Peyer's patch (tissue), 4 donors: ENCODE measurements around the gene ZNF414. TPM values are rescaled to one million over a fixed set of nuclear protein-coding genes. Genes with fewer than 3 reads are reported as not detected.
A peak's percentile ranks its signal among the peaks of the same experiment; 100 is the strongest.

Source experiments
- DNase-seq, 3 donors: peaks; one replicate each; pipeline ENCODE4 v3.0.0-alpha.2; 2017 to 2019
- H3K27ac ChIP-seq, 4 donors: fragments of 200-600 bp; sonication (generic); one replicate each; pipeline ENCODE4 v1.5.1; 2016 to 2019
- H3K27me3 ChIP-seq, 2 donors: fragments of 200-600 bp; sonication (generic); one replicate each; pipeline ENCODE4 v1.5.1; 2019
- H3K36me3 ChIP-seq, 3 donors: fragments of 200-600 bp; sonication (generic); one replicate each; pipeline ENCODE4 v1.5.1; 2016 to 2019
- H3K4me1 ChIP-seq, 4 donors: fragments of 200-600 bp; sonication (generic); one replicate each; pipeline ENCODE4 v1.5.1; 2016 to 2019
- H3K4me3 ChIP-seq, 4 donors: fragments of 200-600 bp; sonication (generic); 1 replicate in 3 of 4; 2 replicates in 1 of 4; pipeline ENCODE4 v1.5.1; 2016 to 2019; ENCODE audit warnings: mild to moderate bottlenecking in 1 of 4
- H3K9me3 ChIP-seq, 4 donors: fragments of 200-600 bp; sonication (generic); one replicate each; pipeline ENCODE4 v1.5.1; 2016 to 2019; ENCODE audit warnings: mild to moderate bottlenecking in 1 of 4
- CTCF ChIP-seq, 6 experiments: fragments of 450-650 bp in 4 of 6; fragments of 200-600 bp in 2 of 6; sonication (generic) in 1 of 6; IDR thresholded peaks; one replicate each; pipeline ENCODE4 v1.5.1; 2017 to 2019; ENCODE audit warnings: antibody characterized with exemption in 6 of 6, mild to moderate bottlenecking in 3 of 6, moderate library complexity in 1 of 6
- POLR2A ChIP-seq, 2 donors: fragments of 450-650 bp; IDR thresholded peaks; one replicate each; pipeline ENCODE4 v1.5.1; 2017; ENCODE audit warnings: antibody characterized with exemption in 2 of 2, mild to moderate bottlenecking in 2 of 2, moderate library complexity in 2 of 2
- total RNA-seq, 4 donors: library from RNA; depleted of rRNA; stranded (reverse); fragments of >200 nt; gene quantifications; one replicate each; pipeline ENCODE4 v1.1.0, GENCODE V29; 2016

The ZNF414 gene
- total RNA-seq, 4 donors from 2014 or later = 12.4 to 45.2 (median 24.1) TPM

- TF ChIP-seq POLR2A (IDR thresholded peaks at IDR 0.05) (no peak), CTCF (IDR thresholded peaks at IDR 0.05) (no peak)
- H3K4me1 ChIP-seq = peaks cover 0 to 6% (median 0%) of the 10 kb centered on the region in 4 donors
- H3K27ac ChIP-seq = no peak overlapping the region
Measured at GRCh38 chr19:8537099-8537498, 23.1 kb upstream of the ZNF414 start.

GRCh38 chr19:8536282-8536681 lies 22.3 kb upstream of the ZNF414 start:
- TF ChIP-seq CTCF (IDR thresholded peaks at IDR 0.05) (no peak), POLR2A (IDR thresholded peaks at IDR 0.05) (no peak)
- Histone ChIP-seq H3K36me3 (no peaks in the 10 kb centered on the region), H3K4me1 (peaks cover 0 to 9% (median 0%) of the 10 kb centered on the region in 4 donors), H3K4me3 (no peak overlapping the region), H3K27ac (no peak overlapping the region), H3K27me3 (no peaks in the 10 kb centered on the region), H3K9me3 (no peaks in the 10 kb centered on the region)
- no peak for DNase-seq

More at GRCh38 chr19:8537099-8537498, 23.1 kb upstream of the ZNF414 start:
- no peak for DNase-seq
- Histone ChIP-seq H3K4me3 (no peak overlapping the region), H3K9me3 (no peaks in the 10 kb centered on the region), H3K27me3 (no peaks in the 10 kb centered on the region), H3K36me3 (no peaks in the 10 kb centered on the region)

GRCh38 chr19:8532225-8532624 lies 18.3 kb upstream of the ZNF414 start:
- Histone ChIP-seq H3K4me3 (no peak overlapping the region), H3K4me1 (peaks cover 0 to 19% (median 0%) of the 10 kb centered on the region in 4 donors), H3K9me3 (no peaks in the 10 kb centered on the region), H3K27ac (no peak overlapping the region), H3K36me3 (peaks cover 0 to 13% (median 0%) of the 10 kb centered on the region in 3 donors), H3K27me3 (no peaks in the 10 kb centered on the region)
- DNase-seq = no peak
- no peak for TF ChIP-seq POLR2A (IDR thresholded peaks at IDR 0.05)
- no peak for TF ChIP-seq CTCF (IDR thresholded peaks at IDR 0.05)

- no peak overlapping the region for H3K4me3 ChIP-seq
- TF ChIP-seq POLR2A (IDR thresholded peaks at IDR 0.05) = no peak
- TF ChIP-seq CTCF (IDR thresholded peaks at IDR 0.05) = no peak
- peaks cover 0 to 16% (median 0%) of the 10 kb centered on the region in 3 donors for H3K36me3 ChIP-seq
- H3K27me3 ChIP-seq = no peaks in the 10 kb centered on the region
- DNase-seq = no peak
- H3K9me3 ChIP-seq = no peaks in the 10 kb centered on the region
- H3K4me1 ChIP-seq = peaks cover 0 to 21% (median 0%) of the 10 kb centered on the region in 4 donors
- H3K27ac ChIP-seq = no peak overlapping the region
Measured at GRCh38 chr19:8531470-8531869, 17.5 kb upstream of the ZNF414 start.

- DNase-seq = no peak
- Histone ChIP-seq H3K4me1 (peaks cover 0 to 21% (median 0%) of the 10 kb centered on the region in 4 donors), H3K36me3 (peaks cover 0 to 18% (median 0%) of the 10 kb centered on the region in 3 donors), H3K4me3 (no peak overlapping the region), H3K9me3 (no peaks in the 10 kb centered on the region), H3K27me3 (no peaks in the 10 kb centered on the region), H3K27ac (peak overlapping the region in 1 of 4 donors; percentile 58)
- TF ChIP-seq POLR2A (IDR thresholded peaks at IDR 0.05) (no peak), CTCF (IDR thresholded peaks at IDR 0.05) (no peak)
Measured at GRCh38 chr19:8530061-8530679, 16.2 kb upstream of the ZNF414 start.
